ENCODE measurements around the gene SLC39A9. TPM values are rescaled to one million over a fixed set of nuclear protein-coding genes. Genes with fewer than 3 reads are reported as not detected.

The SLC39A9 gene
- total RNA-seq, 4 donors from 2014 or later, result 40.2 to 77.7 (median 68.6) TPM

GRCh38 chr14:69458350-69458749, 59.9 kb downstream of the SLC39A9 start:
- H3K27ac ChIP-seq, result no peak overlapping the region
- TF ChIP-seq CTCF (IDR thresholded peaks at IDR 0.05), result no peak
- no peak for TF ChIP-seq POLR2A (IDR thresholded peaks at IDR 0.05)
- peaks cover 7 to 87% (median 8%) of the 10 kb centered on the region in 3 donors for H3K36me3 ChIP-seq
- 72 to 87% methylated on average over 8 to 9 of the region's 11 CpGs for WGBS, 2 donors
- no peaks in the 10 kb centered on the region for H3K9me3 ChIP-seq
- H3K27me3 ChIP-seq, result no peaks in the 10 kb centered on the region
- peaks cover 0 to 5% (median 0%) of the 10 kb centered on the region in 3 donors for H3K4me1 ChIP-seq
- H3K4me3 ChIP-seq, result no peak overlapping the region
- no peak for DNase-seq
- intact Hi-C loops (cut with DNase I), result no loop called here

GRCh38 chr14:69459122-69459521, 60.6 kb downstream of the SLC39A9 start:
- no peak for TF ChIP-seq POLR2A (IDR thresholded peaks at IDR 0.05)
- TF ChIP-seq CTCF (IDR thresholded peaks at IDR 0.05), result no peak
- Histone ChIP-seq H3K36me3 (peaks cover 7 to 79% (median 8%) of the 10 kb centered on the region in 3 donors), H3K9me3 (no peaks in the 10 kb centered on the region), H3K4me1 (peaks cover 0 to 5% (median 0%) of the 10 kb centered on the region in 3 donors), H3K27ac (no peak overlapping the region), H3K27me3 (no peaks in the 10 kb centered on the region), H3K4me3 (no peak overlapping the region)
- intact Hi-C loops (cut with DNase I), result no loop called here
- no peak for DNase-seq
- 47 to 61% methylated on average over 1 of the region's 1 CpG for WGBS, 2 donors

- no peak for TF ChIP-seq POLR2A (IDR thresholded peaks at IDR 0.05)
- peak; percentile 57 to 89 (median 79) for TF ChIP-seq CTCF (IDR thresholded peaks at IDR 0.05)
- intact Hi-C loops (cut with DNase I), result loop anchor here (5.0 kb wide), 1 partner anchor 218 kb away; no protein-coding TSS in a partner anchor
- WGBS, 2 donors, result 27 to 28% methylated on average over 4 of the region's 4 CpGs
- Histone ChIP-seq H3K36me3 (peaks cover 7 to 68% (median 8%) of the 10 kb centered on the region in 3 donors), H3K4me1 (peaks cover 0 to 5% (median 0%) of the 10 kb centered on the region in 3 donors), H3K9me3 (no peaks in the 10 kb centered on the region), H3K4me3 (no peak overlapping the region), H3K27ac (no peak overlapping the region), H3K27me3 (no peaks in the 10 kb centered on the region)
- no peak for DNase-seq
Observed at GRCh38 chr14:69460093-69460701, 61.7 kb downstream of the SLC39A9 start.

GRCh38 chr14:69464379-69464778, 65.9 kb downstream of the SLC39A9 start:
- peaks cover 0 to 27% (median 0%) of the 10 kb centered on the region in 3 donors for H3K36me3 ChIP-seq
- no peaks in the 10 kb centered on the region for H3K9me3 ChIP-seq
- DNase-seq, result no peak
- no peak overlapping the region for H3K4me3 ChIP-seq
- H3K4me1 ChIP-seq, result peaks cover 0 to 5% (median 0%) of the 10 kb centered on the region in 3 donors
- intact Hi-C loops (cut with DNase I), result loop anchor here (5.0 kb wide), 1 partner anchor 222 kb away; no protein-coding TSS in a partner anchor
- no peak overlapping the region for H3K27ac ChIP-seq
- TF ChIP-seq POLR2A (IDR thresholded peaks at IDR 0.05), result no peak
- TF ChIP-seq CTCF (IDR thresholded peaks at IDR 0.05), result no peak
- no peaks in the 10 kb centered on the region for H3K27me3 ChIP-seq

GRCh38 chr14:69464829-69465228, 66.3 kb downstream of the SLC39A9 start:
- WGBS, 2 donors, result 57 to 68% methylated on average over 4 of the region's 6 CpGs
- Histone ChIP-seq H3K9me3 (no peaks in the 10 kb centered on the region), H3K36me3 (peaks cover 0 to 27% (median 0%) of the 10 kb centered on the region in 3 donors), H3K27ac (no peak overlapping the region), H3K4me3 (no peak overlapping the region), H3K27me3 (no peaks in the 10 kb centered on the region), H3K4me1 (peaks cover 0 to 2% (median 0%) of the 10 kb centered on the region in 3 donors)
- no peak for DNase-seq
- intact Hi-C loops (cut with DNase I), result loop anchor here (5.0 kb wide), 1 partner anchor 223 kb away; no protein-coding TSS in a partner anchor
- TF ChIP-seq CTCF (IDR thresholded peaks at IDR 0.05) (no peak), POLR2A (IDR thresholded peaks at IDR 0.05) (no peak)

Data from esophagus squamous epithelium (tissue), 5 donors.